Esophagus squamous epithelium (tissue), 5 donors: Measurements from ENCODE around the gene RPAIN. TPM values are rescaled to one million over a fixed set of nuclear protein-coding genes. Genes with fewer than 3 reads are reported as not detected.

Experiments used
- DNase-seq: peaks from one replicate; lab custom pipeline; 2025; lab: John Stamatoyannopoulos, UW
- H3K27ac ChIP-seq, 4 donors: fragments of 200-600 bp; sonication (generic); one replicate each; pipeline ENCODE4 v1.5.1; 2016 to 2019; ENCODE audit warnings: mild to moderate bottlenecking in 1 of 4
- H3K27me3 ChIP-seq, 4 donors: fragments of 200-600 bp; sonication (generic); 1 replicate in 3 of 4; 2 replicates in 1 of 4; pipeline versions ENCODE4 v1.5.1 to v1.6.0; 2017 to 2021; ENCODE audit warnings: antibody characterized with exemption in 1 of 4
- H3K36me3 ChIP-seq, 3 donors: fragments of 200-600 bp; sonication (generic); one replicate each; pipeline ENCODE4 v1.5.1; 2016 to 2019
- H3K4me1 ChIP-seq, 3 donors: fragments of 200-600 bp; sonication (generic); one replicate each; pipeline ENCODE4 v1.5.1; 2017 to 2019
- H3K4me3 ChIP-seq, 4 donors: fragments of 200-600 bp; sonication (generic); 1 replicate in 3 of 4; 2 replicates in 1 of 4; pipeline ENCODE4 v1.5.1; 2016 to 2019; ENCODE audit warnings: mild to moderate bottlenecking in 2 of 4, moderate library complexity in 1 of 4
- H3K9me3 ChIP-seq, 3 donors: fragments of 200-600 bp; sonication (generic); one replicate each; pipeline ENCODE4 v1.5.1; 2016 to 2019
- POLR2A ChIP-seq, 4 donors: fragments of 450-650 bp; IDR thresholded peaks; one replicate each; pipeline ENCODE4 v1.6.1; 2017; ENCODE audit warnings: antibody characterized with exemption in 4 of 4, mild to moderate bottlenecking in 4 of 4, moderate library complexity in 3 of 4
- WGBS, 2 donors: methylation state at CpG; one replicate each; pipeline ENCODE4 v1.1.5; 2018; 5-methylcytosine and 5-hydroxymethylcytosine counted together
- intact Hi-C: fragments of 100-400 bp; cut with DNase I; formaldehyde crosslinking; loops from one replicate; pipeline ENCODE4 v1.15.0; 2022
- total RNA-seq, 4 donors: library from RNA; depleted of rRNA; stranded (reverse); fragments of >200 nt; gene quantifications; one replicate each; pipeline ENCODE4 v1.1.0, GENCODE V29; 2016
- TF ChIP-seq, protein P1 (sequence below), 6 experiments: fragments of 450-650 bp in 4 of 6; fragments of 200-600 bp in 2 of 6; sonication (generic) in 2 of 6; IDR thresholded peaks; one replicate each; pipeline ENCODE4 v1.5.1; 2016 to 2019; ENCODE audit warnings: antibody characterized with exemption in 6 of 6, mild to moderate bottlenecking in 4 of 6, moderate library complexity in 4 of 6
- donor health status: DM: yes; HTN: yes; CAD: no.

Gene RPAIN
- total RNA-seq, 4 donors from 2014 or later = 22.4 to 37.4 (median 29.8) TPM

DNA sequence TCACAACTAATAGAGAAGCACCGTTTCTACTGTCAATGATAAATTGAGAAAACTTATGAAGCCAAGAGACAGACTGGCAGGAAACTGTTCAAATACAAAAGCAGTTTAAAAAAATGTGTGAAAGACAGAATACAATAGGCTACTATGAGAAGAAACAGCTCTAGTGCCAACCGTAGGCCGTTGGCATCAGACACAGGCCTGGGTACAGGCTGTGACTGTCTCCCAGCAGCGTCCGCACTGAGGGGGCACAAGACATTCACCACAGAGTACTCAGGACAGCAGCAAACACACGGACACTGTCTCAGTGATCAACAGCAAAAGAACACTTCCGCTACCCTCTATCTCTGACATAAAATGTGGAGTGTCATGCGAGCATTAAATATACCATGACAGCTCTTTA lies 26.8 kb downstream of the RPAIN start:
- Histone ChIP-seq H3K4me1 (no peaks in the 10 kb centered on the region), H3K9me3 (no peaks in the 10 kb centered on the region), H3K4me3 (no peak overlapping the region), H3K27ac (no peak overlapping the region), H3K27me3 (no peaks in the 10 kb centered on the region), H3K36me3 (peaks cover 9 to 97% (median 35%) of the 10 kb centered on the region in 3 donors)
- TF ChIP-seq POLR2A (IDR thresholded peaks at IDR 0.05) = no peak
- TF ChIP-seq, protein P1, sequence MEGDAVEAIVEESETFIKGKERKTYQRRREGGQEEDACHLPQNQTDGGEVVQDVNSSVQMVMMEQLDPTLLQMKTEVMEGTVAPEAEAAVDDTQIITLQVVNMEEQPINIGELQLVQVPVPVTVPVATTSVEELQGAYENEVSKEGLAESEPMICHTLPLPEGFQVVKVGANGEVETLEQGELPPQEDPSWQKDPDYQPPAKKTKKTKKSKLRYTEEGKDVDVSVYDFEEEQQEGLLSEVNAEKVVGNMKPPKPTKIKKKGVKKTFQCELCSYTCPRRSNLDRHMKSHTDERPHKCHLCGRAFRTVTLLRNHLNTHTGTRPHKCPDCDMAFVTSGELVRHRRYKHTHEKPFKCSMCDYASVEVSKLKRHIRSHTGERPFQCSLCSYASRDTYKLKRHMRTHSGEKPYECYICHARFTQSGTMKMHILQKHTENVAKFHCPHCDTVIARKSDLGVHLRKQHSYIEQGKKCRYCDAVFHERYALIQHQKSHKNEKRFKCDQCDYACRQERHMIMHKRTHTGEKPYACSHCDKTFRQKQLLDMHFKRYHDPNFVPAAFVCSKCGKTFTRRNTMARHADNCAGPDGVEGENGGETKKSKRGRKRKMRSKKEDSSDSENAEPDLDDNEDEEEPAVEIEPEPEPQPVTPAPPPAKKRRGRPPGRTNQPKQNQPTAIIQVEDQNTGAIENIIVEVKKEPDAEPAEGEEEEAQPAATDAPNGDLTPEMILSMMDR (IDR thresholded peaks at IDR 0.05) = no peak
- intact Hi-C loops = no loop called here
- WGBS, 2 donors = 81 to 87% methylated on average over 8 of the region's 8 CpGs
- no peak for DNase-seq

DNA sequence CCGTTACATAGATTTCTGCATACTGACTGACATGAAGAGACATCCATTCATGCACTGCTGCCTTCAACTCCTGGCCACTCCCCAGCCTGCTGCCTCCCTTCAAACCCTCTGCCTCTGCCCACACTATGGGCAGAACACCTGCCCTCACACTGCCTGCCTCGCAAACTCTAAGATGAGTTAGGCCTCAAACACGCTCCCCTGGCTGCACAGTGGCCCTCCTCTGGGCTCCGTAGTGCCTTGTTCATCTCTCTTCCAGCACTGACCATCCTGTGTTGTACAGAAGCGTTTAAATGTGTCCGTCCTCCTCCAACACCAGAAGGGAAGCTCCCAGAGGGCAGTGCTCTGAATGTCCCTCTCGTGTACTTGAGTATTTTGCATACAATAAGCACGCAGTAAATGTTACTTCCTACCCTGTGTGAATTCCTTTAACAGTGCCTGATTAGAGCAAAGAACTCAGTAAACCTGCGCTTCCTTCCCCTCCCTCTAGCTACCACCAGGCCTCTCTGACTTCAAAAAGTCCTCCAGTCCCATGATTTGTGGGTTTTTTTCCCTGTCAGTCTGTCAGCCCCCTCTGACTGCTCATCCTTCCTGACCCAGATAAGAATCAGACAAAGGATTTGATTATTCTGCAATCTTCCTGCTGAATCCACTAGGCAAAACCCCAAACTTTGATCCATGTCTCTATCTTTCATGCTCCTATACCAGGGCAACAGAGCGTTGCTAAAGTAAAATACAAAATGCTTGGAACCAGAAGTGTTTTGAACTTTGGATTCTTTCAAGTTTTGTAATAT lies 44.9 kb downstream of the RPAIN start:
- WGBS, 2 donors = 87 to 93% methylated on average over 8 to 10 of the region's 10 CpGs
- Histone ChIP-seq H3K27ac (no peak overlapping the region), H3K4me3 (no peak overlapping the region), H3K36me3 (peaks cover 0 to 37% (median 8%) of the 10 kb centered on the region in 3 donors), H3K4me1 (peaks cover 3 to 29% (median 17%) of the 10 kb centered on the region in 3 donors), H3K27me3 (no peaks in the 10 kb centered on the region), H3K9me3 (no peaks in the 10 kb centered on the region)
- no peak for TF ChIP-seq POLR2A (IDR thresholded peaks at IDR 0.05)
- TF ChIP-seq, protein P1 (IDR thresholded peaks at IDR 0.05) = no peak
- intact Hi-C loops = no loop called here
- no peak for DNase-seq

GRCh38 chr17:5466295-5466694 lies 46.3 kb downstream of the RPAIN start:
- H3K27me3 ChIP-seq = no peaks in the 10 kb centered on the region
- 88 to 97% methylated on average over 4 of the region's 4 CpGs for WGBS, 2 donors
- intact Hi-C loops = no loop called here
- DNase-seq = no peak
- H3K36me3 ChIP-seq = peaks cover 0 to 23% (median 0%) of the 10 kb centered on the region in 3 donors
- peaks cover 3 to 29% (median 17%) of the 10 kb centered on the region in 3 donors for H3K4me1 ChIP-seq
- no peaks in the 10 kb centered on the region for H3K9me3 ChIP-seq
- no peak overlapping the region for H3K27ac ChIP-seq
- no peak for TF ChIP-seq POLR2A (IDR thresholded peaks at IDR 0.05)
- TF ChIP-seq, protein P1 (IDR thresholded peaks at IDR 0.05) = no peak
- no peak overlapping the region for H3K4me3 ChIP-seq

- DNase-seq = no peak
- no peak for TF ChIP-seq POLR2A (IDR thresholded peaks at IDR 0.05)
- TF ChIP-seq, protein P1 (IDR thresholded peaks at IDR 0.05) = no peak
- Histone ChIP-seq H3K4me3 (peak overlapping the region; percentile 76 to 99 (median 91)), H3K27ac (peak overlapping the region in 1 of 4 donors; percentile 86), H3K36me3 (peaks cover 0 to 22% (median 0%) of the 10 kb centered on the region in 3 donors), H3K9me3 (no peaks in the 10 kb centered on the region), H3K4me1 (peaks cover 3 to 29% (median 17%) of the 10 kb centered on the region in 3 donors), H3K27me3 (no peaks in the 10 kb centered on the region)
- intact Hi-C loops = no loop called here
- WGBS, 2 donors = 0 to 6% methylated on average over 5 to 8 of the region's 8 CpGs
Measured at GRCh38 chr17:5467416-5467815, 47.4 kb downstream of the RPAIN start.

GRCh38 chr17:5468075-5468473 lies 48.1 kb downstream of the RPAIN start:
- no peak for DNase-seq
- no peak for TF ChIP-seq POLR2A (IDR thresholded peaks at IDR 0.05)
- TF ChIP-seq, protein P1 (IDR thresholded peaks at IDR 0.05) = no peak
- 1% methylated on average over 13 to 14 of the region's 17 CpGs for WGBS, 2 donors
- intact Hi-C loops = no loop called here
- H3K9me3 ChIP-seq = no peaks in the 10 kb centered on the region
- H3K4me3 ChIP-seq = peak overlapping the region; percentile 76 to 99 (median 91)
- peak overlapping the region; percentile 72 to 88 (median 86) for H3K27ac ChIP-seq
- H3K36me3 ChIP-seq = peaks cover 0 to 25% (median 0%) of the 10 kb centered on the region in 3 donors
- H3K4me1 ChIP-seq = peaks cover 3 to 29% (median 17%) of the 10 kb centered on the region in 3 donors
- no peaks in the 10 kb centered on the region for H3K27me3 ChIP-seq
